Neuronal stem cell (in vitro differentiated cells): ENCODE results near the gene MGLL.

ENCODE experiments used
- DNase-seq: peaks from one replicate; pipeline ENCODE4 v3.0.0-alpha.2; 2013; ENCODE audit warnings: low spot score
- H2AFZ ChIP-seq: one replicate; pipeline ENCODE4 v1.6.1; 2013; ENCODE audit warnings: mild to moderate bottlenecking, low read length, inconsistent platforms
- H2AK5ac ChIP-seq: 2 replicates; pipeline ENCODE4 v1.6.1; 2013; ENCODE audit warnings: low read depth, mild to moderate bottlenecking, inconsistent platforms, low read length, moderate library complexity, mixed read lengths
- H2BK120ac ChIP-seq: 2 replicates; pipeline ENCODE4 v1.6.1; 2013; ENCODE audit warnings: low read depth, mild to moderate bottlenecking, inconsistent platforms, low read length, moderate library complexity, mixed read lengths
- H2BK12ac ChIP-seq: one replicate; pipeline ENCODE4 v1.6.1; 2013; ENCODE audit warnings: low read length, inconsistent platforms
- H2BK15ac ChIP-seq: 2 replicates; pipeline ENCODE4 v1.6.1; 2013; ENCODE audit warnings: mild to moderate bottlenecking, low read length, inconsistent platforms, mixed read lengths
- H2BK5ac ChIP-seq: one replicate; pipeline ENCODE4 v1.6.1; 2013; ENCODE audit warnings: inconsistent platforms, mild to moderate bottlenecking, low read length, moderate library complexity
- H3K14ac ChIP-seq: one replicate; pipeline ENCODE4 v1.6.1; 2013; ENCODE audit warnings: low read length, inconsistent platforms
- H3K18ac ChIP-seq: 2 replicates; pipeline ENCODE4 v1.6.1; 2013; ENCODE audit warnings: low read length, inconsistent platforms
- H3K23ac ChIP-seq: 2 replicates; pipeline ENCODE4 v1.6.1; 2013; ENCODE audit warnings: low read depth, mild to moderate bottlenecking, mixed read lengths, low read length, inconsistent platforms; ENCODE audit not compliant: poor library complexity
- H3K27ac ChIP-seq: replicated peaks from 3 replicates; pipeline ENCODE4 v1.5.1; 2013; ENCODE audit warnings: low read length, inconsistent platforms
- H3K27me3 ChIP-seq, 3 experiments: 2 replicates each; pipeline ENCODE4 v1.6.1; 2013; ENCODE audit warnings: low read length in 3 of 3, mild to moderate bottlenecking in 2 of 3, inconsistent platforms in 1 of 3, low read depth in 1 of 3, mixed read lengths in 1 of 3, moderate library complexity in 1 of 3; ENCODE audit not compliant: control insufficient read depth in 3 of 3, insufficient read depth in 3 of 3
- H3K36me3 ChIP-seq, 2 donors: replicated peaks in 1 of 2; 2 replicates each; pipeline ENCODE4 v1.6.1; 2013; ENCODE audit warnings: low read length in 2 of 2; ENCODE audit not compliant: control insufficient read depth in 2 of 2, insufficient read depth in 2 of 2
- H3K4ac ChIP-seq: 2 replicates; pipeline ENCODE4 v1.6.1; 2013; ENCODE audit warnings: inconsistent platforms, mild to moderate bottlenecking, low read length, moderate library complexity
- H3K4me1 ChIP-seq, 2 donors: 1 replicate in 1 of 2; 2 replicates in 1 of 2; pipeline ENCODE4 v1.6.1; 2013; ENCODE audit warnings: low read length in 2 of 2, low read depth in 1 of 2; ENCODE audit not compliant: control insufficient read depth in 2 of 2, insufficient read depth in 1 of 2
- H3K4me2 ChIP-seq: one replicate; pipeline ENCODE4 v1.6.1; 2013; ENCODE audit warnings: mild to moderate bottlenecking, low read length, inconsistent platforms; ENCODE audit not compliant: insufficient read depth, poor library complexity, severe bottlenecking
- H3K4me3 ChIP-seq, 2 donors: 2 replicates each; pipeline ENCODE4 v1.5.1; 2013; ENCODE audit warnings: low read length in 2 of 2, mild to moderate bottlenecking in 2 of 2, inconsistent platforms in 1 of 2, moderate library complexity in 1 of 2
- H3K79me1 ChIP-seq: one replicate; pipeline ENCODE4 v1.6.1; 2013; ENCODE audit warnings: low read depth, mild to moderate bottlenecking, inconsistent platforms, low read length, moderate library complexity
- H3K9ac ChIP-seq: one replicate; pipeline ENCODE4 v1.6.1; 2013; ENCODE audit warnings: mild to moderate bottlenecking, low read depth, low read length, inconsistent platforms; ENCODE audit not compliant: poor library complexity
- H3K9me3 ChIP-seq, 2 donors: replicated peaks in 1 of 2; 2 replicates each; pipeline versions ENCODE3 to v1.6.1; 2013; ENCODE audit warnings: low read length in 2 of 2, mild to moderate bottlenecking in 2 of 2, inconsistent platforms in 1 of 2, low read depth in 1 of 2, mixed read lengths in 1 of 2, moderate library complexity in 1 of 2; ENCODE audit not compliant: control insufficient read depth in 2 of 2, insufficient read depth in 1 of 2
- H4K8ac ChIP-seq: one replicate; pipeline ENCODE4 v1.6.1; 2013; ENCODE audit warnings: low read depth, mild to moderate bottlenecking, inconsistent platforms, low read length, moderate library complexity
- H4K91ac ChIP-seq: one replicate; pipeline ENCODE4 v1.6.1; 2013; ENCODE audit warnings: low read length, low read depth, mild to moderate bottlenecking, inconsistent platforms; ENCODE audit not compliant: poor library complexity
- WGBS, 2 donors: extraction: QIAGEN DNeasy Blood & Tissue Kit; methylation state at CpG; one replicate each; pipeline ENCODE4 v1.1.7; 2013; ENCODE audit warnings: missing lambda C conversion rate in 2 of 2, mixed read lengths in 1 of 2; ENCODE audit not compliant: insufficient read length in 2 of 2, insufficient replicate concordance in 1 of 2; ENCODE audit errors: extremely low coverage in 2 of 2; 5-methylcytosine and 5-hydroxymethylcytosine counted together

Gene MGLL

GRCh38 chr3:127661600-127661999 is 160.7 kb downstream of the MGLL start:
- no peak overlapping the region for H2BK12ac ChIP-seq
- no peak overlapping the region for H3K4me2 ChIP-seq
- no peak overlapping the region for H2BK120ac ChIP-seq
- H4K91ac ChIP-seq = no peak overlapping the region
- H3K14ac ChIP-seq = no peak overlapping the region
- no peak overlapping the region for H3K4ac ChIP-seq
- H3K18ac ChIP-seq = no peak overlapping the region
- no peak overlapping the region for H2BK15ac ChIP-seq
- peaks cover 0 to 8% of the 10 kb centered on the region in 2 donors for H3K4me1 ChIP-seq
- no peak overlapping the region for H3K23ac ChIP-seq
- DNase-seq = no peak
- H3K36me3 ChIP-seq = peaks cover 12 to 79% of the 10 kb centered on the region in 2 donors
- H2AK5ac ChIP-seq = no peak overlapping the region
- WGBS, 2 donors = no CpG with 5 or more reads among the region's 5 CpGs
- H4K8ac ChIP-seq = no peak overlapping the region
- H3K4me3 ChIP-seq = no peak overlapping the region
- no peak overlapping the region for H2AFZ ChIP-seq
- no peaks in the 10 kb centered on the region for H3K79me1 ChIP-seq
- peaks cover 0 to 8% of the 10 kb centered on the region in 2 donors for H3K9me3 ChIP-seq
- no peak overlapping the region for H2BK5ac ChIP-seq
- no peaks in the 10 kb centered on the region for H3K27me3 ChIP-seq
- no peak overlapping the region for H3K9ac ChIP-seq
- no peak overlapping the region for H3K27ac ChIP-seq

GRCh38 chr3:127660621-127661251 is 161.6 kb downstream of the MGLL start:
- no peaks in the 10 kb centered on the region for H3K27me3 ChIP-seq
- H3K9ac ChIP-seq = no peak overlapping the region
- no peak overlapping the region for H2BK15ac ChIP-seq
- no peak overlapping the region for H3K14ac ChIP-seq
- H3K79me1 ChIP-seq = no peaks in the 10 kb centered on the region
- H3K27ac ChIP-seq = no peak overlapping the region
- no peak overlapping the region for H3K4me2 ChIP-seq
- no peak overlapping the region for H4K91ac ChIP-seq
- no peak overlapping the region for H2AFZ ChIP-seq
- H2AK5ac ChIP-seq = no peak overlapping the region
- H3K4me3 ChIP-seq = no peak overlapping the region
- H2BK120ac ChIP-seq = no peak overlapping the region
- no peak overlapping the region for H3K23ac ChIP-seq
- peaks cover 0 to 5% of the 10 kb centered on the region in 2 donors for H3K9me3 ChIP-seq
- H4K8ac ChIP-seq = no peak overlapping the region
- no peak for DNase-seq
- no peak overlapping the region for H2BK12ac ChIP-seq
- peaks cover 12 to 72% of the 10 kb centered on the region in 2 donors for H3K36me3 ChIP-seq
- peak overlapping the region; percentile 21 for H2BK5ac ChIP-seq
- no CpG with 5 or more reads among the region's 10 CpGs for WGBS, 2 donors
- peaks cover 0 to 8% of the 10 kb centered on the region in 2 donors for H3K4me1 ChIP-seq
- H3K18ac ChIP-seq = no peak overlapping the region
- no peak overlapping the region for H3K4ac ChIP-seq

- no peak for DNase-seq
- Histone ChIP-seq H3K4ac (no peak overlapping the region), H3K18ac (no peak overlapping the region), H4K91ac (no peak overlapping the region), H2BK15ac (no peak overlapping the region), H3K4me3 (no peak overlapping the region), H3K9ac (no peak overlapping the region), H3K79me1 (no peaks in the 10 kb centered on the region), H3K36me3 (peaks cover 12 to 57% of the 10 kb centered on the region in 2 donors), H2BK5ac (no peak overlapping the region), H3K14ac (no peak overlapping the region), H2BK120ac (no peak overlapping the region), H2BK12ac (no peak overlapping the region), H2AFZ (no peak overlapping the region), H2AK5ac (no peak overlapping the region), H3K27me3 (no peaks in the 10 kb centered on the region), H3K4me1 (peaks cover 0 to 8% of the 10 kb centered on the region in 2 donors), H4K8ac (no peak overlapping the region), H3K23ac (no peak overlapping the region), H3K4me2 (no peak overlapping the region), H3K9me3 (no peaks in the 10 kb centered on the region), H3K27ac (no peak overlapping the region)
- WGBS, 2 donors = no CpG with 5 or more reads among the region's 1 CpG
Measured at GRCh38 chr3:127658234-127658633, 164.1 kb downstream of the MGLL start.

- Histone ChIP-seq H3K27ac (no peak overlapping the region), H3K23ac (no peak overlapping the region), H3K79me1 (no peaks in the 10 kb centered on the region), H2BK15ac (no peak overlapping the region), H2AFZ (no peak overlapping the region), H3K9me3 (no peaks in the 10 kb centered on the region), H3K14ac (no peak overlapping the region), H3K18ac (no peak overlapping the region), H2BK120ac (no peak overlapping the region), H3K4me2 (no peak overlapping the region), H3K4me1 (peaks cover 0 to 8% of the 10 kb centered on the region in 2 donors), H4K8ac (no peak overlapping the region), H3K27me3 (no peaks in the 10 kb centered on the region), H2AK5ac (no peak overlapping the region), H3K9ac (no peak overlapping the region), H3K4ac (no peak overlapping the region), H4K91ac (no peak overlapping the region), H2BK5ac (no peak overlapping the region), H3K36me3 (peaks cover 10 to 49% of the 10 kb centered on the region in 2 donors), H3K4me3 (no peak overlapping the region), H2BK12ac (no peak overlapping the region)
- no peak for DNase-seq
- WGBS, 2 donors = no CpG with 5 or more reads among the region's 8 CpGs
Measured at GRCh38 chr3:127656906-127657305, 165.4 kb downstream of the MGLL start.
